Neural progenitor cell (in vitro differentiated cells): ENCODE data around the gene ARV1. TPM values are rescaled to one million over a fixed set of nuclear protein-coding genes. Genes with fewer than 3 reads are reported as not detected.

Experiments
- DNase-seq: peaks from one replicate; pipeline ENCODE4 v3.0.0-alpha.2; 2016; ENCODE audit warnings: low spot score
- H2AFZ ChIP-seq: fragments of 200-600 bp; sonication (generic); replicated peaks from 2 replicates; pipeline ENCODE4 v1.6.1; 2016; ENCODE audit warnings: antibody characterized with exemption
- H3F3A ChIP-seq: fragments of 200-600 bp; sonication (generic); 2 replicates; pipeline ENCODE4 v1.6.1; 2016; ENCODE audit warnings: antibody characterized with exemption, low read depth
- H3K27ac ChIP-seq: fragments of 200-600 bp; sonication (generic); 2 replicates; pipeline ENCODE4 v1.5.1; 2016; ENCODE audit warnings: mild to moderate bottlenecking
- H3K27me3 ChIP-seq: fragments of 200-600 bp; sonication (generic); 2 replicates; pipeline ENCODE4 v1.6.1; 2016; ENCODE audit warnings: mild to moderate bottlenecking, moderate library complexity
- H3K36me3 ChIP-seq: fragments of 200-600 bp; sonication (generic); 2 replicates; pipeline ENCODE4 v1.5.1; 2016
- H3K4me1 ChIP-seq: fragments of 200-600 bp; sonication (generic); 2 replicates; pipeline ENCODE4 v1.6.1; 2016; ENCODE audit warnings: mixed run types
- H3K4me2 ChIP-seq: fragments of 200-600 bp; sonication (generic); 2 replicates; pipeline ENCODE4 v1.6.1; 2016
- H3K4me3 ChIP-seq: fragments of 200-600 bp; sonication (generic); 2 replicates; pipeline ENCODE4 v1.5.1; 2016
- H3K79me2 ChIP-seq: fragments of 200-600 bp; sonication (generic); 2 replicates; pipeline ENCODE4 v1.6.1; 2016; ENCODE audit warnings: low read depth
- H3K9ac ChIP-seq: fragments of 200-600 bp; sonication (generic); 2 replicates; pipeline ENCODE4 v1.6.1; 2016
- H3K9me3 ChIP-seq: fragments of 200-600 bp; sonication (generic); 2 replicates; pipeline ENCODE4 v1.5.1; 2016; ENCODE audit warnings: low read depth
- H4K20me1 ChIP-seq: fragments of 200-600 bp; sonication (generic); 2 replicates; pipeline ENCODE4 v1.6.1; 2016; ENCODE audit warnings: low read depth
- H3K27ac Mint-ChIP-seq: 3 replicates; pipeline ENCODE4 v1.8.0; 2021; ENCODE audit warnings: mixed read lengths
- H3K27me3 Mint-ChIP-seq: 2 replicates; pipeline ENCODE4 v1.8.0; 2022; ENCODE audit warnings: low read depth, mild to moderate bottlenecking, inconsistent platforms, moderate library complexity, mixed read lengths; ENCODE audit not compliant: insufficient read depth
- H3K36me3 Mint-ChIP-seq: 3 replicates; pipeline ENCODE4 v1.8.0; 2021; ENCODE audit warnings: mixed read lengths
- H3K4me1 Mint-ChIP-seq: 3 replicates; pipeline ENCODE4 v1.8.0; 2021; ENCODE audit warnings: mixed read lengths
- H3K4me3 Mint-ChIP-seq: 3 replicates; pipeline ENCODE4 v1.8.0; 2021; ENCODE audit warnings: mild to moderate bottlenecking, moderate library complexity, mixed read lengths
- H3K9me3 Mint-ChIP-seq: 3 replicates; pipeline ENCODE4 v1.8.0; 2020; ENCODE audit warnings: mixed read lengths
- EZH2 ChIP-seq: fragments of 200-600 bp; sonication (generic); IDR thresholded peaks from 2 replicates; pipeline ENCODE4 v1.6.1; 2017; ENCODE audit warnings: antibody characterized with exemption, mild to moderate bottlenecking, moderate library complexity
- EZH2phosphoT487 ChIP-seq: fragments of 200-600 bp; sonication (generic); IDR thresholded peaks from 2 replicates; pipeline ENCODE4 v1.6.1; 2017; ENCODE audit warnings: antibody characterized with exemption
- microRNA counts: library from miRNA; unstranded; fragments of <30 nt; microRNA quantifications from one replicate; lab custom pipeline; 2016
- total RNA-seq: library from RNA; depleted of rRNA; stranded (reverse); fragments of >200 nt; gene quantifications from 2 replicates; pipeline ENCODE4 v1.2.3, GENCODE V29; 2015; ENCODE audit warnings: low replicate concordance
- TF ChIP-seq, protein P1 (sequence below): fragments of 200-600 bp; sonication (generic); IDR thresholded peaks from 2 replicates; pipeline ENCODE4 v1.5.1; 2017; ENCODE audit warnings: antibody characterized with exemption, mild to moderate bottlenecking

The ARV1 gene
- total RNA-seq, 1 donor from 2014 or later = 23.3 TPM

DNA sequence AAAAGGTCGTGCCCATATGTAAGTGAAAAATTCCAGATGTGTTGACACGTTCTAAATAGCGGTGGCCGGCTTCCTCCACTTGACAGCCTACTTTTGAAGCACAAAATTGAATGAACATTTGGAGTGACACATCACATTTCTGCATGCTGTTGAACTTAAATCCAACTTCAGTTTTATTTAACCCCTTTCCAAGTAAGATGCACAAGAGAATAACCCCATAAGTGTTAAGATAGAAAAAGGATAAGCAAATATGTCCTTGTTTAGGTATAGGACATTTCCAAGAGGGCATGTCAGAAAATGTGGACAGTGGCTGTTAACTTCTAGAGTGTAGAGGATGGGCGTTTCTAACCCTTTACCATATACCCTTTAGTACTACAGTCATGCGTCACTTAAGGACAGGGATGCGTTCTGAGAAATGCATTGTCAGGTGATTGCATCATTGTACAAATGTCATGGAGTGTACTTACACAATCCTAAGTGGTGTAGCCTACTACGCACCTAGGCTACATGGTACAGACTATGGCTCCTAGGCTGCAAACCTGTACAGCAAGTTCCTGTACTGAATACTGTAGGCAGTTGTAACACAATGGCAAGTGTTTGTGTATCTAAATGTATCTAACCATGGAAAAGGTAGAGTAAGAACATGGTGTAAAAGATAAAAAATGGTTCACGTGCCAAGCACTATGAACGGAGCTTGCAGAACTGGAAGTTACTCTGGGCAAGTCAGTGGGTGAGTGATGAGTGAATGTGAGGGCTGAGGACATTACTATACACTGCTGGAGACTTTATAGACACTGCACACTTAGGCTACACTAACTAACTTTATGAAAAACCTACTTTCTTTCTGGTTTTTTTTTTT, 70.5 kb downstream of the ARV1 start:
- Histone ChIP-seq H3K27ac (no peak overlapping the region), H3F3A (no peaks in the 10 kb centered on the region)
- no peak overlapping the region for H3K4me3 Mint-ChIP-seq

More for the DNA sequence above, 70.5 kb downstream of the ARV1 start:
- Histone ChIP-seq H3K4me2 (no peak overlapping the region), H3K9ac (no peak overlapping the region), H3K27me3 (peaks cover 86% of the 10 kb centered on the region), H3K79me2 (no peaks in the 10 kb centered on the region), H3K4me3 (no peak overlapping the region), H2AFZ (no peak overlapping the region), H3K36me3 (no peaks in the 10 kb centered on the region), H3K4me1 (no peaks in the 10 kb centered on the region), H4K20me1 (no peaks in the 10 kb centered on the region), H3K9me3 (no peaks in the 10 kb centered on the region)
- no peak for DNase-seq
- Mint-ChIP-seq H3K9me3 (peaks cover 16% of the 10 kb centered on the region), H3K36me3 (no peaks in the 10 kb centered on the region), H3K4me1 (peaks cover 13% of the 10 kb centered on the region), H3K27ac (no peak overlapping the region), H3K27me3 (peaks cover 24% of the 10 kb centered on the region)
- TF ChIP-seq EZH2 (no peak), EZH2phosphoT487 (no peak)
- TF ChIP-seq, protein P1, sequence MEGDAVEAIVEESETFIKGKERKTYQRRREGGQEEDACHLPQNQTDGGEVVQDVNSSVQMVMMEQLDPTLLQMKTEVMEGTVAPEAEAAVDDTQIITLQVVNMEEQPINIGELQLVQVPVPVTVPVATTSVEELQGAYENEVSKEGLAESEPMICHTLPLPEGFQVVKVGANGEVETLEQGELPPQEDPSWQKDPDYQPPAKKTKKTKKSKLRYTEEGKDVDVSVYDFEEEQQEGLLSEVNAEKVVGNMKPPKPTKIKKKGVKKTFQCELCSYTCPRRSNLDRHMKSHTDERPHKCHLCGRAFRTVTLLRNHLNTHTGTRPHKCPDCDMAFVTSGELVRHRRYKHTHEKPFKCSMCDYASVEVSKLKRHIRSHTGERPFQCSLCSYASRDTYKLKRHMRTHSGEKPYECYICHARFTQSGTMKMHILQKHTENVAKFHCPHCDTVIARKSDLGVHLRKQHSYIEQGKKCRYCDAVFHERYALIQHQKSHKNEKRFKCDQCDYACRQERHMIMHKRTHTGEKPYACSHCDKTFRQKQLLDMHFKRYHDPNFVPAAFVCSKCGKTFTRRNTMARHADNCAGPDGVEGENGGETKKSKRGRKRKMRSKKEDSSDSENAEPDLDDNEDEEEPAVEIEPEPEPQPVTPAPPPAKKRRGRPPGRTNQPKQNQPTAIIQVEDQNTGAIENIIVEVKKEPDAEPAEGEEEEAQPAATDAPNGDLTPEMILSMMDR = no peak

MicroRNAs within 50 kb of the gene (microRNA counts, 767-probe panel; counts per million panel counts)
- 460 counts per million, percentile 90 among the panel's probes with 10 or more counts for microRNA hsa-miR-1182 (lab: Ali Mortazavi, UCI)

Other genes with a start within 250 kb of the ARV1 start
- gene CAPN9, start 231.7 kb upstream of the ARV1 start, total RNA-seq = 0.15 and 0.19 TPM in 2 replicates
- gene C1orf198, start 110.6 kb upstream of the ARV1 start, total RNA-seq = 48.5 and 66.7 TPM in 2 replicates
- gene TTC13, start 233 bp upstream of the ARV1 start, total RNA-seq = 20.8 and 23.0 TPM in 2 replicates
- 1.9 and 2.1 TPM in 2 replicates for gene FAM89A, start 61.2 kb downstream of the ARV1 start, total RNA-seq
- not detected in 2 replicates for gene TRIM67, start 183.0 kb downstream of the ARV1 start, total RNA-seq